Eye (tissue), 1 donor: ENCODE measurements around the gene GALNT14.

Experiments used
- DNase-seq: peaks from one replicate; pipeline ENCODE4 v3.0.0-alpha.2; 2015

GALNT14 gene

GRCh38 chr2:31053929-31054782 lies 84.1 kb downstream of the GALNT14 start:
- DNase-seq: peak; percentile 52

GRCh38 chr2:31052284-31052683 lies 86.0 kb downstream of the GALNT14 start:
- DNase-seq: no peak

- no peak for DNase-seq
These were observed 86.7 kb downstream of the GALNT14 start for GRCh38 chr2:31051258-31052140.

GRCh38 chr2:31049916-31050588 lies 88.2 kb downstream of the GALNT14 start:
- peak; percentile 37 for DNase-seq

- no peak for DNase-seq
These were observed 89.0 kb downstream of the GALNT14 start for GRCh38 chr2:31049264-31049663.

- DNase-seq: no peak
These were observed 90.6 kb downstream of the GALNT14 start for GRCh38 chr2:31047599-31047998.

- DNase-seq: no peak
These were observed 99.9 kb downstream of the GALNT14 start for GRCh38 chr2:31038385-31038784.

GRCh38 chr2:31037058-31037457 lies 101.2 kb downstream of the GALNT14 start:
- DNase-seq: no peak

- DNase-seq: no peak
These were observed 105.2 kb downstream of the GALNT14 start for GRCh38 chr2:31033032-31033431.

- no peak for DNase-seq
These were observed 105.8 kb downstream of the GALNT14 start for GRCh38 chr2:31032475-31032874.

- DNase-seq: no peak
These were observed 107.0 kb downstream of the GALNT14 start for GRCh38 chr2:31031132-31031706.

GRCh38 chr2:31028417-31028816 lies 109.8 kb downstream of the GALNT14 start:
- DNase-seq: no peak

- DNase-seq: no peak
These were observed 110.7 kb downstream of the GALNT14 start for GRCh38 chr2:31027549-31027948.

GRCh38 chr2:31023541-31023940 lies 114.7 kb downstream of the GALNT14 start:
- DNase-seq: no peak

- no peak for DNase-seq
These were observed 117.5 kb downstream of the GALNT14 start for GRCh38 chr2:31020713-31021112.

GRCh38 chr2:31018280-31018679 lies 120.0 kb downstream of the GALNT14 start:
- DNase-seq: no peak

- DNase-seq: peak; percentile 63
These were observed 121.6 kb downstream of the GALNT14 start for GRCh38 chr2:31016648-31017047.

GRCh38 chr2:31014516-31014915 lies 123.7 kb downstream of the GALNT14 start:
- DNase-seq: no peak

GRCh38 chr2:31013301-31013700 lies 124.9 kb downstream of the GALNT14 start:
- DNase-seq: no peak

GRCh38 chr2:31012406-31012805 lies 125.8 kb downstream of the GALNT14 start:
- no peak for DNase-seq

- no peak for DNase-seq
These were observed 126.7 kb downstream of the GALNT14 start for GRCh38 chr2:31011587-31011986.

- peak; percentile 76 for DNase-seq
These were observed 129.6 kb downstream of the GALNT14 start for GRCh38 chr2:31008561-31009114.

GRCh38 chr2:31004257-31004656 lies 134.0 kb downstream of the GALNT14 start:
- DNase-seq: no peak
